HEK293 (cell line): ENCODE data around the gene CDO1.

Source experiments
- CTCF ChIA-PET: fragments of 350-600 bp; formaldehyde crosslinking; extraction: SDS; loops from one replicate; lab custom pipeline; 2021; ENCODE audit warnings: antibody characterized with exemption; lab: Yijun Ruan, JAX
- POLR2A ChIA-PET: fragments of 300-600 bp; formaldehyde crosslinking; extraction: SDS; loops from one replicate; lab custom pipeline; 2020; ENCODE audit warnings: antibody characterized with exemption, inconsistent platforms; lab: Yijun Ruan, JAX
- H3K27ac ChIP-seq: fragments of 200-500 bp; sonication (Bioruptor generic); 2 replicates; pipeline ENCODE4 v1.5.1; 2014; ENCODE audit warnings: low read depth, low read length, control low read depth, inconsistent platforms; ENCODE audit errors: extremely low read depth
- H3K36me3 ChIP-seq, 2 experiments: fragments of 200-500 bp in 1 of 2; sonication (Bioruptor generic) in 1 of 2; 1 replicate in 1 of 2; 2 replicates in 1 of 2; pipeline ENCODE4 v1.5.1; 2014 to 2017; ENCODE audit warnings: inconsistent platforms in 2 of 2, low read length in 2 of 2; ENCODE audit not compliant: control insufficient read depth in 2 of 2, insufficient read depth in 1 of 2
- H3K4me1 ChIP-seq: fragments of 200-500 bp; sonication (Bioruptor generic); 2 replicates; pipeline ENCODE4 v1.5.1; 2014; ENCODE audit warnings: mild to moderate bottlenecking, low read length, inconsistent platforms; ENCODE audit not compliant: control insufficient read depth, insufficient read depth
- H3K4me3 ChIP-seq: 2 replicates; pipeline ENCODE4 v1.5.1; 2011; ENCODE audit warnings: low read depth, mild to moderate bottlenecking, control low read depth, low read length, moderate library complexity
- H3K9me3 ChIP-seq: fragments of 200-500 bp; sonication (Bioruptor generic); 2 replicates; pipeline ENCODE4 v1.5.1; 2014; ENCODE audit warnings: low read depth, low read length, inconsistent platforms; ENCODE audit not compliant: control insufficient read depth, insufficient read depth
- OVOL3 ChIP-seq: fragments of 450-650 bp; formaldehyde crosslinking; IDR thresholded peaks from 2 replicates; pipeline ENCODE4 v1.5.1; 2016; ENCODE audit warnings: missing biosample characterization, missing genetic modification characterization
- RBAK ChIP-seq: fragments of 450-650 bp; formaldehyde crosslinking; IDR thresholded peaks from 2 replicates; pipeline ENCODE4 v1.5.1; 2016; ENCODE audit warnings: missing biosample characterization, missing genetic modification characterization
- TCF7L2 ChIP-seq: IDR thresholded peaks from 2 replicates; pipeline ENCODE4 v1.6.1; 2011; ENCODE audit warnings: low read depth, mild to moderate bottlenecking, inconsistent platforms, low read length, moderate library complexity, borderline replicate concordance
- WT1 ChIP-seq: fragments of 450-650 bp; formaldehyde crosslinking; IDR thresholded peaks from 2 replicates; pipeline ENCODE4 v1.5.1; 2016; ENCODE audit warnings: missing biosample characterization, missing genetic modification characterization
- ZFP3 ChIP-seq: fragments of 450-650 bp; formaldehyde crosslinking; IDR thresholded peaks from 2 replicates; pipeline ENCODE4 v1.5.1; 2016; ENCODE audit warnings: low read depth, missing biosample characterization, missing genetic modification characterization
- ZNF112 ChIP-seq: fragments of 450-650 bp; formaldehyde crosslinking; IDR thresholded peaks from 2 replicates; pipeline ENCODE4 v1.5.0; 2017; ENCODE audit warnings: missing biosample characterization, missing genetic modification characterization
- ZNF138 ChIP-seq: fragments of 450-650 bp; formaldehyde crosslinking; IDR thresholded peaks from 2 replicates; pipeline ENCODE4 v1.5.1; 2016; ENCODE audit warnings: missing biosample characterization, missing genetic modification characterization, borderline replicate concordance
- ZNF140 ChIP-seq: fragments of 450-650 bp; formaldehyde crosslinking; IDR thresholded peaks from 2 replicates; pipeline ENCODE4 v1.5.1; 2016; ENCODE audit warnings: missing biosample characterization, missing genetic modification characterization
- ZNF146 ChIP-seq: fragments of 450-650 bp; formaldehyde crosslinking; IDR thresholded peaks from 2 replicates; pipeline ENCODE4 v1.5.1; 2016; ENCODE audit warnings: missing biosample characterization, missing genetic modification characterization
- ZNF157 ChIP-seq: fragments of 450-650 bp; formaldehyde crosslinking; IDR thresholded peaks from 2 replicates; pipeline ENCODE4 v1.5.1; 2016; ENCODE audit warnings: missing biosample characterization, missing genetic modification characterization
- ZNF169 ChIP-seq: fragments of 450-650 bp; formaldehyde crosslinking; IDR thresholded peaks from 2 replicates; pipeline ENCODE4 v1.5.1; 2016; ENCODE audit warnings: missing biosample characterization, missing genetic modification characterization
- ZNF248 ChIP-seq: fragments of 450-650 bp; formaldehyde crosslinking; IDR thresholded peaks from 2 replicates; pipeline ENCODE4 v1.5.1; 2017; ENCODE audit warnings: missing biosample characterization, missing genetic modification characterization
- ZNF37A ChIP-seq: fragments of 450-650 bp; IDR thresholded peaks from 2 replicates; pipeline ENCODE4 v1.5.1; 2018; ENCODE audit warnings: missing biosample characterization, missing genetic modification characterization
- ZNF404 ChIP-seq: fragments of 450-650 bp; formaldehyde crosslinking; IDR thresholded peaks from 2 replicates; pipeline ENCODE4 v1.5.1; 2017; ENCODE audit warnings: missing biosample characterization, missing genetic modification characterization
- ZNF416 ChIP-seq: fragments of 450-650 bp; formaldehyde crosslinking; IDR thresholded peaks from 2 replicates; pipeline ENCODE4 v1.5.1; 2016; ENCODE audit warnings: missing biosample characterization, missing genetic modification characterization
- ZNF529 ChIP-seq: fragments of 450-650 bp; formaldehyde crosslinking; IDR thresholded peaks from 2 replicates; pipeline ENCODE4 v1.5.1; 2017; ENCODE audit warnings: missing genetic modification characterization, missing biosample characterization; ENCODE audit not compliant: insufficient replicate concordance
- ZNF792 ChIP-seq: fragments of 450-650 bp; formaldehyde crosslinking; IDR thresholded peaks from 2 replicates; pipeline ENCODE4 v1.5.1; 2016; ENCODE audit warnings: missing biosample characterization, missing genetic modification characterization
- ZSCAN23 ChIP-seq: fragments of 450-650 bp; formaldehyde crosslinking; IDR thresholded peaks from 2 replicates; pipeline ENCODE4 v1.5.1; 2016; ENCODE audit warnings: missing biosample characterization, missing genetic modification characterization
- TF ChIP-seq, protein P1 (sequence below): fragments of 450-650 bp; formaldehyde crosslinking; IDR thresholded peaks from 2 replicates; pipeline ENCODE4 v1.5.1; 2016; ENCODE audit warnings: missing biosample characterization, missing genetic modification characterization
- TF ChIP-seq, protein P2 (sequence below): fragments of 450-650 bp; IDR thresholded peaks from 2 replicates; pipeline ENCODE4 v1.5.1; 2018; ENCODE audit warnings: missing biosample characterization, mild to moderate bottlenecking, missing genetic modification characterization
- TF ChIP-seq, protein P3 (sequence below): fragments of 450-650 bp; formaldehyde crosslinking; IDR thresholded peaks from 2 replicates; pipeline ENCODE4 v1.5.1; 2016; ENCODE audit warnings: missing biosample characterization, missing genetic modification characterization
- TF ChIP-seq, protein P4 (sequence below): fragments of 450-650 bp; formaldehyde crosslinking; IDR thresholded peaks from 2 replicates; pipeline ENCODE4 v1.5.1; 2017; ENCODE audit warnings: missing biosample characterization, missing genetic modification characterization

The CDO1 gene

DNA sequence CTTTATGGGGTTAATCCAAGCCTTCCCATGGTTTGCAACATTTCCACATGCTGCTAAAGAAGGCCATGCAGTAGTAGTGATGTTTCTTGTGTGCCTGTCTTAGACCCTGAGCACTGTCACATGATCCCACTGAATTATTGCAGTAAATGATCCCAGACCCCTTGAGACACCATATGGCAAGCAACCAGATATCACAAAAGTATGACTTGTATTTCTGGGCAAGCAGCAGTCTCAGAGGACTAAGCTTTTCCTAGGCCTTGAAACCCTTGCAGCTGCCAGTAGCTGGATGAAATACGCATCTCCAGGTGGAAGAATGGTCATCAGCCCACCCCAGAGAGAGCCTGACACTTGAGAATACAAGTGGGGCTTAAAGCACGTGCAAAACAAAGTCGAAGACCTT lies 41.8 kb downstream of the CDO1 start:
- POLR2A ChIA-PET: no interaction called here
- H3K27ac ChIP-seq: no peak overlapping the region
- no peak for TF ChIP-seq ZNF146 (tag by site-specific recombination)
- TF ChIP-seq ZNF404: no peak
- TF ChIP-seq OVOL3: no peak
- TF ChIP-seq ZNF140: no peak
- TF ChIP-seq, protein P1, sequence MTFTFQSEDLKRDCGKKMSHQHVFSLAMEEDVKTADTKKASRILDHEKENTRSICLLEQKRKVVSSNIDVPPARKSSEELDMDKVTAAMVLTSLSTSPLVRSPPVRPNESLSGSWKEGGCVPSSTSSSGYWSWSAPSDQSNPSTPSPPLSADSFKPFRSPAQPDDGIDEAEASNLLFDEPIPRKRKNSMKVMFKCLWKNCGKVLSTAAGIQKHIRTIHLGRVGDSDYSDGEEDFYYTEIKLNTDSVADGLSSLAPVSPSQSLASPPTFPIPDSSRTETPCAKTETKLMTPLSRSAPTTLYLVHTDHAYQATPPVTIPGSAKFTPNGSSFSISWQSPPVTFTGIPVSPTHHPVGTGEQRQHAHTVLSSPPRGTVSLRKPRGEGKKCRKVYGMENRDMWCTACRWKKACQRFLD: no peak
- no peak for TF ChIP-seq ZSCAN23 (tag by site-specific recombination)
- TF ChIP-seq ZNF157: no peak
- TF ChIP-seq TCF7L2: no peak
- TF ChIP-seq RBAK (tag by site-specific recombination): no peak
- TF ChIP-seq, protein P2, sequence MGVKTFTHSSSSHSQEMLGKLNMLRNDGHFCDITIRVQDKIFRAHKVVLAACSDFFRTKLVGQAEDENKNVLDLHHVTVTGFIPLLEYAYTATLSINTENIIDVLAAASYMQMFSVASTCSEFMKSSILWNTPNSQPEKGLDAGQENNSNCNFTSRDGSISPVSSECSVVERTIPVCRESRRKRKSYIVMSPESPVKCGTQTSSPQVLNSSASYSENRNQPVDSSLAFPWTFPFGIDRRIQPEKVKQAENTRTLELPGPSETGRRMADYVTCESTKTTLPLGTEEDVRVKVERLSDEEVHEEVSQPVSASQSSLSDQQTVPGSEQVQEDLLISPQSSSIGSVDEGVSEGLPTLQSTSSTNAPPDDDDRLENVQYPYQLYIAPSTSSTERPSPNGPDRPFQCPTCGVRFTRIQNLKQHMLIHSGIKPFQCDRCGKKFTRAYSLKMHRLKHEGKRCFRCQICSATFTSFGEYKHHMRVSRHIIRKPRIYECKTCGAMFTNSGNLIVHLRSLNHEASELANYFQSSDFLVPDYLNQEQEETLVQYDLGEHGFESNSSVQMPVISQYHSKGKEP (tag by site-specific recombination): no peak
- TF ChIP-seq ZFP3 (tag by site-specific recombination): no peak
- no peak for TF ChIP-seq WT1 (tag by site-specific recombination)
- TF ChIP-seq ZNF169 (tag by site-specific recombination): no peak
- TF ChIP-seq, all 188 proteins: peak for 0
- no peak overlapping the region for H3K4me3 ChIP-seq
- H3K9me3 ChIP-seq: no peaks in the 10 kb centered on the region
- CTCF ChIA-PET: no interaction called here
- H3K36me3 ChIP-seq: no peaks in the 10 kb centered on the region
- no peaks in the 10 kb centered on the region for H3K4me1 ChIP-seq

DNA sequence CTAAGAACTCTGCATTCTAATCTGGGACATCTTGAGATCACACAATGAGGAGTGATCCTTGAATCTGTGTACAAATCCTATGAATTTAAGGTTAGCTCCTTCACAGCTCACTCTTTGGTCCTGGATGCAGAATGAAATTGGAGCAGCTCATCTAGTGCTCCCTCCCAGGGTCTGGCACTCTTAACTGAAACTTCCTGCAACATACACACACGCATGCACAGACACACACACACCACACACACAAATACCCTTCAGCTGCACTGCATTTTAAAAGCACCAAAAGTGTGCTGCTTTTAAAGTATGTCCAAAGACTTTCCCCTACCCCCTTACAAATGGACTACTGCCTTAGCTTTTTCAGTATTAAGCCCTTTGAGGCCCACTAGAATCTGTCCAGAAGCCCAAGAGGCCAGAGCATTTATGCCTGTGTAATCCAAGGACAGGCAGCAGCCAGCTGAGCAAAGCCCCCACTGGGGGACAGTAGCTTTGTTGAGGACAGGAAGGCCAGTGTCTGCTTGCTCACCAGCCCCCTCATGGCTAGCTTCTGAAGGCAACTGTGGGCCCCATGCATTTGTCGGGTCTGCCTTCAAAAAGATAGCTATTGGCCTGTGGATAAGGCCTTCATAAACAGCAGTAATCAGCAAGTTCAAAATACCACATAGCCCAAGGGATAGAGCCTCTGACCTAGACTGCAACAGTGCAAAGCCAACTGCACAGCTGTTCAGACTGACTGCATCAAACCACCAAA lies 43.6 kb downstream of the CDO1 start:
- CTCF ChIA-PET: interaction anchor here (0.5 to 0.6 kb wide), 2 partner anchors 13 to 37 kb away, joined by 3 read pairs; no protein-coding TSS in a partner anchor
- no peak overlapping the region for H3K27ac ChIP-seq
- TF ChIP-seq ZNF112 (tag by site-specific recombination) (no peak), ZNF138 (tag by site-specific recombination) (no peak), ZNF416 (tag by site-specific recombination) (no peak), ZNF248 (tag by site-specific recombination) (no peak), ZNF529 (tag by site-specific recombination) (no peak), ZNF792 (tag by site-specific recombination) (no peak), ZNF37A (tag by site-specific recombination) (no peak)
- TF ChIP-seq, protein P3, sequence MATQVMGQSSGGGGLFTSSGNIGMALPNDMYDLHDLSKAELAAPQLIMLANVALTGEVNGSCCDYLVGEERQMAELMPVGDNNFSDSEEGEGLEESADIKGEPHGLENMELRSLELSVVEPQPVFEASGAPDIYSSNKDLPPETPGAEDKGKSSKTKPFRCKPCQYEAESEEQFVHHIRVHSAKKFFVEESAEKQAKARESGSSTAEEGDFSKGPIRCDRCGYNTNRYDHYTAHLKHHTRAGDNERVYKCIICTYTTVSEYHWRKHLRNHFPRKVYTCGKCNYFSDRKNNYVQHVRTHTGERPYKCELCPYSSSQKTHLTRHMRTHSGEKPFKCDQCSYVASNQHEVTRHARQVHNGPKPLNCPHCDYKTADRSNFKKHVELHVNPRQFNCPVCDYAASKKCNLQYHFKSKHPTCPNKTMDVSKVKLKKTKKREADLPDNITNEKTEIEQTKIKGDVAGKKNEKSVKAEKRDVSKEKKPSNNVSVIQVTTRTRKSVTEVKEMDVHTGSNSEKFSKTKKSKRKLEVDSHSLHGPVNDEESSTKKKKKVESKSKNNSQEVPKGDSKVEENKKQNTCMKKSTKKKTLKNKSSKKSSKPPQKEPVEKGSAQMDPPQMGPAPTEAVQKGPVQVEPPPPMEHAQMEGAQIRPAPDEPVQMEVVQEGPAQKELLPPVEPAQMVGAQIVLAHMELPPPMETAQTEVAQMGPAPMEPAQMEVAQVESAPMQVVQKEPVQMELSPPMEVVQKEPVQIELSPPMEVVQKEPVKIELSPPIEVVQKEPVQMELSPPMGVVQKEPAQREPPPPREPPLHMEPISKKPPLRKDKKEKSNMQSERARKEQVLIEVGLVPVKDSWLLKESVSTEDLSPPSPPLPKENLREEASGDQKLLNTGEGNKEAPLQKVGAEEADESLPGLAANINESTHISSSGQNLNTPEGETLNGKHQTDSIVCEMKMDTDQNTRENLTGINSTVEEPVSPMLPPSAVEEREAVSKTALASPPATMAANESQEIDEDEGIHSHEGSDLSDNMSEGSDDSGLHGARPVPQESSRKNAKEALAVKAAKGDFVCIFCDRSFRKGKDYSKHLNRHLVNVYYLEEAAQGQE (tag by site-specific recombination): no peak
- TF ChIP-seq, protein P4, sequence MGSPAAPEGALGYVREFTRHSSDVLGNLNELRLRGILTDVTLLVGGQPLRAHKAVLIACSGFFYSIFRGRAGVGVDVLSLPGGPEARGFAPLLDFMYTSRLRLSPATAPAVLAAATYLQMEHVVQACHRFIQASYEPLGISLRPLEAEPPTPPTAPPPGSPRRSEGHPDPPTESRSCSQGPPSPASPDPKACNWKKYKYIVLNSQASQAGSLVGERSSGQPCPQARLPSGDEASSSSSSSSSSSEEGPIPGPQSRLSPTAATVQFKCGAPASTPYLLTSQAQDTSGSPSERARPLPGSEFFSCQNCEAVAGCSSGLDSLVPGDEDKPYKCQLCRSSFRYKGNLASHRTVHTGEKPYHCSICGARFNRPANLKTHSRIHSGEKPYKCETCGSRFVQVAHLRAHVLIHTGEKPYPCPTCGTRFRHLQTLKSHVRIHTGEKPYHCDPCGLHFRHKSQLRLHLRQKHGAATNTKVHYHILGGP (tag by site-specific recombination): no peak
- H3K36me3 ChIP-seq: no peaks in the 10 kb centered on the region
- no peaks in the 10 kb centered on the region for H3K4me1 ChIP-seq
- H3K9me3 ChIP-seq: no peaks in the 10 kb centered on the region
- H3K4me3 ChIP-seq: no peak overlapping the region
- POLR2A ChIA-PET: no interaction called here
